ENCODE data around the gene MYH10.
A peak's percentile ranks its signal among the peaks of the same experiment; 100 is the strongest.

The MYH10 gene

GRCh38 chr17:8602679-8603078 is 27.8 kb downstream of the MYH10 start:
- DNase-seq (ENCODE audit: extremely low read depth, insufficient read length), result no peak
- TF ChIP-seq CTCF (IDR thresholded peaks at IDR 0.05; ENCODE audit: insufficient read depth, low read length, poor library complexity, severe bottlenecking), result no peak
- no peaks in the 10 kb centered on the region for H3K27me3 ChIP-seq (replicated peaks; ENCODE audit: control insufficient read depth, insufficient read depth, low read length)
- no peaks in the 10 kb centered on the region; the same call in 1 of the 2 replicates for H3K36me3 ChIP-seq (ENCODE audit: control insufficient read depth, insufficient read depth, low read length)
- no peak overlapping the region for H3K4me3 ChIP-seq (replicated peaks; ENCODE audit: low read depth, low read length)

GRCh38 chr17:8599351-8600011 is 31.0 kb downstream of the MYH10 start:
- no peaks in the 10 kb centered on the region for H3K27me3 ChIP-seq (replicated peaks; ENCODE audit: control insufficient read depth, insufficient read depth, low read length)
- H3K36me3 ChIP-seq (ENCODE audit: control insufficient read depth, insufficient read depth, low read length), result no peaks in the 10 kb centered on the region; the same call in 1 of the 2 replicates
- no peak overlapping the region for H3K4me3 ChIP-seq (replicated peaks; ENCODE audit: low read depth, low read length)
- no peak for DNase-seq (ENCODE audit: extremely low read depth, insufficient read length)
- TF ChIP-seq CTCF (IDR thresholded peaks at IDR 0.05; ENCODE audit: insufficient read depth, low read length, poor library complexity, severe bottlenecking), result no peak

- H3K36me3 ChIP-seq (ENCODE audit: control insufficient read depth, insufficient read depth, low read length), result no peaks in the 10 kb centered on the region; the same call in 1 of the 2 replicates
These were observed 31.6 kb downstream of the MYH10 start for GRCh38 chr17:8598913-8599312.

GRCh38 chr17:8593830-8594229 is 36.7 kb downstream of the MYH10 start:
- H3K36me3 ChIP-seq (ENCODE audit: control insufficient read depth, insufficient read depth, low read length), result no peaks in the 10 kb centered on the region
- H3K27me3 ChIP-seq (replicated peaks; ENCODE audit: control insufficient read depth, insufficient read depth, low read length), result no peaks in the 10 kb centered on the region
- H3K4me3 ChIP-seq (replicated peaks; ENCODE audit: low read depth, low read length), result no peak overlapping the region
- no peak for TF ChIP-seq CTCF (IDR thresholded peaks at IDR 0.05; ENCODE audit: insufficient read depth, low read length, poor library complexity, severe bottlenecking)
- DNase-seq (ENCODE audit: extremely low read depth, insufficient read length), result no peak

More at GRCh38 chr17:8598913-8599312, 31.6 kb downstream of the MYH10 start:
- Histone ChIP-seq H3K4me3 (replicated peaks; ENCODE audit: low read depth, low read length) (no peak overlapping the region), H3K27me3 (replicated peaks; ENCODE audit: control insufficient read depth, insufficient read depth, low read length) (no peaks in the 10 kb centered on the region)
- TF ChIP-seq CTCF (IDR thresholded peaks at IDR 0.05; ENCODE audit: insufficient read depth, low read length, poor library complexity, severe bottlenecking), result no peak
- DNase-seq (ENCODE audit: extremely low read depth, insufficient read length), result peak; percentile 16

GRCh38 chr17:8593276-8593675 is 37.2 kb downstream of the MYH10 start:
- no peaks in the 10 kb centered on the region for H3K27me3 ChIP-seq (replicated peaks; ENCODE audit: control insufficient read depth, insufficient read depth, low read length)
- no peaks in the 10 kb centered on the region for H3K36me3 ChIP-seq (ENCODE audit: control insufficient read depth, insufficient read depth, low read length)
- no peak overlapping the region for H3K4me3 ChIP-seq (replicated peaks; ENCODE audit: low read depth, low read length)
- TF ChIP-seq CTCF (IDR thresholded peaks at IDR 0.05; ENCODE audit: insufficient read depth, low read length, poor library complexity, severe bottlenecking), result no peak
- DNase-seq (ENCODE audit: extremely low read depth, insufficient read length), result no peak

Measured in GM06990 (cell line).